Gastrocnemius medialis (tissue), 4 donors: ENCODE data around the gene BLACAT1. TPM values are rescaled to one million over a fixed set of nuclear protein-coding genes. Genes with fewer than 3 reads are reported as not detected.
A peak's percentile ranks its signal among the peaks of the same experiment; 100 is the strongest.

Experiments
- ATAC-seq, 2 donors: fragments of 150-250 bp; one replicate each; pipeline ENCODE4 v1.9.1; 2016
- DNase-seq, 2 donors: peaks; one replicate each; pipeline ENCODE4 v3.0.0-alpha.2; 2019
- H3K27ac ChIP-seq, 4 donors: fragments of 200-600 bp; sonication (generic); 1 replicate in 1 of 4; 2 replicates in 3 of 4; pipeline ENCODE4 v1.5.1; 2016 to 2018; ENCODE audit warnings: mild to moderate bottlenecking in 2 of 4, moderate library complexity in 1 of 4
- H3K27me3 ChIP-seq, 3 donors: fragments of 200-600 bp; sonication (generic) in 2 of 3; 1 replicate in 1 of 3; 2 replicates in 2 of 3; pipeline versions ENCODE4 v1.5.1 to v1.6.0; 2016 to 2019; ENCODE audit warnings: mild to moderate bottlenecking in 1 of 3, moderate library complexity in 1 of 3
- H3K36me3 ChIP-seq, 2 donors: fragments of 200-600 bp; sonication (generic) in 1 of 2; one replicate each; pipeline ENCODE4 v1.5.1; 2017 to 2018
- H3K4me1 ChIP-seq, 2 donors: fragments of 200-600 bp; sonication (generic) in 1 of 2; one replicate each; pipeline ENCODE4 v1.5.1; 2016 to 2017; ENCODE audit warnings: mild to moderate bottlenecking in 2 of 2
- H3K4me3 ChIP-seq, 4 donors: fragments of 200-600 bp; sonication (generic) in 3 of 4; 1 replicate in 1 of 4; 2 replicates in 3 of 4; pipeline ENCODE4 v1.5.1; 2016 to 2019; ENCODE audit warnings: mild to moderate bottlenecking in 2 of 4
- H3K9me3 ChIP-seq, 3 donors: fragments of 200-600 bp; sonication (generic) in 2 of 3; 1 replicate in 1 of 3; 2 replicates in 2 of 3; pipeline ENCODE4 v1.5.1; 2016 to 2019
- POLR2A ChIP-seq, 2 donors: fragments of 450-650 bp; IDR thresholded peaks; one replicate each; pipeline ENCODE4 v1.6.1; 2017; ENCODE audit warnings: antibody characterized with exemption in 2 of 2, mild to moderate bottlenecking in 2 of 2, moderate library complexity in 2 of 2
- in situ Hi-C, 4 donors: fragments of 200-750 bp; cut with MboI; loops; one replicate each; pipeline versions ENCODE4 v1.15.0 to v1.8.0; 2017; ENCODE audit warnings: low sequenced_read_pairs in 4 of 4
- intact Hi-C: fragments of 100-400 bp; cut with DNase I; formaldehyde crosslinking; loops from one replicate; pipeline ENCODE4 v1.15.1; 2023; ENCODE audit warnings: low total_unique reads
- total RNA-seq, 4 donors: library from RNA; depleted of rRNA; stranded (reverse); fragments of >200 nt; gene quantifications; one replicate each; pipeline versions ENCODE4 v1.1.0 to v1.2.3, GENCODE V29; 2016
- TF ChIP-seq, protein P1 (sequence below), 5 experiments: fragments of 450-650 bp in 3 of 5; fragments of 200-600 bp in 2 of 5; sonication (generic) in 2 of 5; IDR thresholded peaks in 4 of 5; conservative IDR thresholded peaks in 1 of 5; 1 replicate in 4 of 5; 2 replicates in 1 of 5; pipeline ENCODE4 v1.5.1; 2016 to 2019; ENCODE audit warnings: antibody characterized with exemption in 5 of 5, mild to moderate bottlenecking in 3 of 5, moderate library complexity in 3 of 5

BLACAT1 gene
- total RNA-seq, 4 donors from 2014 or later = not detected

DNA sequence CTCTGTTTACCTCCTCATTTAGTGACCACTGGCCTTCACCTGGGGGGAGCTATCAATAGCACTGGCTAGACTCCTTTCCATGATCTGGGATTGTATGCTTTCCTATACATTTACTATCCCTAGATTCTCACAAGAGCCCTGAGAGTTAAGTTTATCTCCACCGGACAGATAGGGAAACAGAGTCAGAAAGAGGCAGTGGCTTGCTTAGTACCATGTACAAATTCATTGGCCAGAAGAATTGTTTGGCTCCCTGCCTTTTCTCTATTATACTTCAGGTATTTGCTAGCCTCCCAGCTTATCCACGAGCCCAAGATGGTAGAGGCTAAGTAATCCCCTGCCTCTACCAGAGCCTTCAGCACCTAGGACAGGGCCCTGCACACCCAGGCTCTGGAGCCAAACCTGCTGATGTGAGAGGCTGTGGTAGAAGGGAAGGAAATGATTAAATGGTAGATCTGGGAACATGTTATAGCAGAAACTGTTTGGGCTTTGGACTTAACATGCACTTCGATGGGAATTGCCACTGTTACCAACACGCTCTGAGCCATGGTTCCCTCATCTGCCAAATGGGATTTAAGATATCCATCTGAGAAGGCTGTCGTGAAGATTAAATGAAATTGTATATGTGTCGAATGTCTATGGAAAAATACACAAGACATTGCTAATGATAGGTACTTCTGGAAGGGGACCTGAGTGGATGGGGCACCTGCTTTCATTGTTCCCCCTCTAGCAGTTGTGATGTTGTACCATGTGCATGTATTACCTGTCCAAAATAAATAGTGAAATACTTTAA, 3.1 kb upstream of the BLACAT1 start:
- intact Hi-C loops (no loop called here), in situ Hi-C loops (no loop called here)
- Histone ChIP-seq H3K27me3 (peaks cover 55 to 74% (median 63%) of the 10 kb centered on the region in 3 donors), H3K27ac (no peak overlapping the region), H3K36me3 (no peaks in the 10 kb centered on the region), H3K9me3 (no peaks in the 10 kb centered on the region), H3K4me1 (peaks cover 0 to 9% of the 10 kb centered on the region in 2 donors), H3K4me3 (no peak overlapping the region)
- TF ChIP-seq POLR2A (IDR thresholded peaks at IDR 0.05) = no peak
- TF ChIP-seq, protein P1, sequence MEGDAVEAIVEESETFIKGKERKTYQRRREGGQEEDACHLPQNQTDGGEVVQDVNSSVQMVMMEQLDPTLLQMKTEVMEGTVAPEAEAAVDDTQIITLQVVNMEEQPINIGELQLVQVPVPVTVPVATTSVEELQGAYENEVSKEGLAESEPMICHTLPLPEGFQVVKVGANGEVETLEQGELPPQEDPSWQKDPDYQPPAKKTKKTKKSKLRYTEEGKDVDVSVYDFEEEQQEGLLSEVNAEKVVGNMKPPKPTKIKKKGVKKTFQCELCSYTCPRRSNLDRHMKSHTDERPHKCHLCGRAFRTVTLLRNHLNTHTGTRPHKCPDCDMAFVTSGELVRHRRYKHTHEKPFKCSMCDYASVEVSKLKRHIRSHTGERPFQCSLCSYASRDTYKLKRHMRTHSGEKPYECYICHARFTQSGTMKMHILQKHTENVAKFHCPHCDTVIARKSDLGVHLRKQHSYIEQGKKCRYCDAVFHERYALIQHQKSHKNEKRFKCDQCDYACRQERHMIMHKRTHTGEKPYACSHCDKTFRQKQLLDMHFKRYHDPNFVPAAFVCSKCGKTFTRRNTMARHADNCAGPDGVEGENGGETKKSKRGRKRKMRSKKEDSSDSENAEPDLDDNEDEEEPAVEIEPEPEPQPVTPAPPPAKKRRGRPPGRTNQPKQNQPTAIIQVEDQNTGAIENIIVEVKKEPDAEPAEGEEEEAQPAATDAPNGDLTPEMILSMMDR (IDR thresholded peaks at IDR 0.05 in 4 of 5, conservative IDR thresholded peaks at IDR 0.05 in 1 of 5) = no peak
- ATAC-seq (no peak), DNase-seq (no peak)

GRCh38 chr1:205456868-205457745, 1.3 kb upstream of the BLACAT1 start:
- Histone ChIP-seq H3K27ac (no peak overlapping the region), H3K9me3 (no peaks in the 10 kb centered on the region), H3K4me1 (peaks cover 0 to 9% of the 10 kb centered on the region in 2 donors), H3K4me3 (peak overlapping the region; percentile 17 to 48 (median 21)), H3K36me3 (no peaks in the 10 kb centered on the region), H3K27me3 (peaks cover 66 to 82% (median 79%) of the 10 kb centered on the region in 3 donors)
- in situ Hi-C loops = no loop called here
- no peak for ATAC-seq
- intact Hi-C loops = no loop called here
- no peak for DNase-seq
- no peak for TF ChIP-seq POLR2A (IDR thresholded peaks at IDR 0.05)
- TF ChIP-seq, protein P1 (IDR thresholded peaks at IDR 0.05 in 4 of 5, conservative IDR thresholded peaks at IDR 0.05 in 1 of 5) = no peak

GRCh38 chr1:205456383-205456867, 580 bp upstream of the BLACAT1 start:
- H3K36me3 ChIP-seq = no peaks in the 10 kb centered on the region
- in situ Hi-C loops (no loop called here), intact Hi-C loops (no loop called here)
- H3K4me3 ChIP-seq = peak overlapping the region in 3 of 4 donors; percentile 14 to 48 (median 19)
- H3K27me3 ChIP-seq = peaks cover 69 to 84% (median 82%) of the 10 kb centered on the region in 3 donors
- DNase-seq (no peak), ATAC-seq (no peak)
- no peaks in the 10 kb centered on the region for H3K9me3 ChIP-seq
- H3K4me1 ChIP-seq = peaks cover 0 to 9% of the 10 kb centered on the region in 2 donors
- TF ChIP-seq POLR2A (IDR thresholded peaks at IDR 0.05) = no peak
- TF ChIP-seq, protein P1 (IDR thresholded peaks at IDR 0.05 in 4 of 5, conservative IDR thresholded peaks at IDR 0.05 in 1 of 5) = no peak
- no peak overlapping the region for H3K27ac ChIP-seq

- DNase-seq (no peak), ATAC-seq (no peak)
- H3K9me3 ChIP-seq = no peaks in the 10 kb centered on the region
These were observed 926 bp downstream of the BLACAT1 start for GRCh38 chr1:205454903-205455335.

More at GRCh38 chr1:205454903-205455335, 926 bp downstream of the BLACAT1 start:
- TF ChIP-seq, protein P1 (IDR thresholded peaks at IDR 0.05 in 4 of 5, conservative IDR thresholded peaks at IDR 0.05 in 1 of 5) = no peak
- no peak for TF ChIP-seq POLR2A (IDR thresholded peaks at IDR 0.05)
- peaks cover 69 to 76% (median 74%) of the 10 kb centered on the region in 3 donors for H3K27me3 ChIP-seq
- no peaks in the 10 kb centered on the region for H3K36me3 ChIP-seq
- no peak overlapping the region for H3K27ac ChIP-seq
- peaks cover 0 to 9% of the 10 kb centered on the region in 2 donors for H3K4me1 ChIP-seq
- H3K4me3 ChIP-seq = no peak overlapping the region
- intact Hi-C loops (no loop called here), in situ Hi-C loops (no loop called here)
